Stimulated activated effector memory CD8-positive, alpha-beta T cell treated with anti-CD3 and anti-CD28 coated beads, Interleukin-12 subunit alpha, Interleukin-12 subunit beta, amount 100 ng/mL, for 72 hours (primary cell): ENCODE measurements around the gene GRB7.
A peak's percentile ranks its signal among the peaks of the same experiment; 100 is the strongest.

Source experiments
- ATAC-seq: fragments of 150-1000 bp; cut with Tn5 transposase; 2 replicates; pipeline ENCODE4 v1.10.0; 2021
- DNase-seq, 2 donors: peaks; one replicate each; pipeline ENCODE4 v3.0.0; 2021 to 2022; ENCODE audit warnings: low spot score in 2 of 2
- H3K27ac Mint-ChIP-seq: one replicate; pipeline ENCODE4 v1.8.0; 2022; ENCODE audit warnings: mild to moderate bottlenecking, mixed read lengths
- H3K36me3 Mint-ChIP-seq: one replicate; pipeline ENCODE4 v1.8.0; 2022; ENCODE audit warnings: mild to moderate bottlenecking, mixed read lengths
- H3K4me1 Mint-ChIP-seq: one replicate; pipeline ENCODE4 v1.8.0; 2022; ENCODE audit warnings: mixed read lengths
- H3K4me3 Mint-ChIP-seq: one replicate; pipeline ENCODE4 v1.8.0; 2022; ENCODE audit warnings: mild to moderate bottlenecking, mixed read lengths
- H3K9me3 Mint-ChIP-seq: one replicate; pipeline ENCODE4 v1.8.0; 2022; ENCODE audit warnings: mixed read lengths

Gene GRB7

DNA sequence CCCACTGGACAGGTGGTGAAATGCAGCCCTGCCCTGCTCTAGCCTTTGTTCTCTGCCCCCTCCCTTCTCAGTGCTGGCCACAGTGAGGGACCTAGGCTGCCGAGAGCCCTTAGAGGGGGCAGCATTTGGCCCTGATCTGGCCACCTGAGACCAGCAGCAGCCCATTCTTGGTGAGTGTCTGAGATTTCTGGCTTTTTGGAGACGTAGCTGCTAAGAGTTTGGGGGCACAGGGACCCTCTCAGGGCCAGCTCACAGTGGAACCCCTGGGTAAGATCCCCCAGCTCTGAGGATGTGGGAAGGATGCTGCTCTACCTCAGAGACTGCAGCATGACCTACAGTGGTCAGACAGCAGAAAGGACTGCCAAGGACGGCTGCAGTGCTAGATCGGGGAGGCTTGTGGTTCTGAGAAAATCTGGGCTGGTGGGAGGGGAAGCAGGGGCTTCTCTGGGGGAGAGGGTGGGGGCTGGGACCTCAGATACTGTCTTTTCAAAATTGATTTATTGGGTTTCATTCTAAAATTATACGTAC is 13.3 kb downstream of the GRB7 start:
- DNase-seq (no peak), ATAC-seq (no peak)
- Mint-ChIP-seq H3K9me3 (no peaks in the 10 kb centered on the region), H3K4me1 (peaks cover 40% of the 10 kb centered on the region), H3K36me3 (peaks cover 21% of the 10 kb centered on the region), H3K27ac (peak overlapping the region; percentile 90), H3K4me3 (no peak overlapping the region)

- Mint-ChIP-seq H3K4me3 (no peak overlapping the region), H3K36me3 (peaks cover 27% of the 10 kb centered on the region), H3K4me1 (peaks cover 45% of the 10 kb centered on the region), H3K27ac (peak overlapping the region; percentile 90), H3K9me3 (no peaks in the 10 kb centered on the region)
- no peak for ATAC-seq
- no peak for DNase-seq
Observed at GRCh38 chr17:39751637-39752036, 13.9 kb downstream of the GRB7 start.

DNA sequence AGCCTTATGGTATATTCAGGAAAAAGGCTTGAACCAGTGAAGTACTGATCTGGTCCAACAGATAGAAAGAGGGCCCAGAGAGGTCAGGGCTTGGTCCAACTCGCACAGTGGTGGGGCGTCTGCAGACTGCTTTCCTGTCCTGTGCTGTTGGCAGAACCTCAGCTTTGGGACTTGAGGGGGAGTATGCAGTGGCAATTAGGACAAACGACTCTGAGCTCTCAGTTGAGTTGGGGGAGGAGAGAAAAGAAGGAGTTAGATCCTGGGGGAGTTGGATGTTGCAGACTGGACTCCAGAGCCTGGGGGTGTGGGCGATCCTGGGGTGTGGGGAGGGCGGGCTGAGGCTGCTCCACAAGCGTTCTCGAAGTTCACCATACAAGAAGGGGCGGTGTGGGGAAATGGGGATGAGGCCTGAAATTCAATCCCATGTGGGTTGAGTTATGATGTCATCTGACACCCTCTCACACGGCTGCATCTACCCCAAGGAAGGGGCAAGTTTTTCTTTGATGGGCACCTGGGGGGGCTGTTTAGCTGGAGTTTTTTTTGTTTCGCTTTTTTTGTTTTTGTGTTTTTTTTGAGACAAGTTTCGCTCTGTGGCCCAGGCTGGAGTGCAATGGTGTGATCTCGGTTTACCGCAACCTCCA is 14.6 kb downstream of the GRB7 start:
- H3K9me3 Mint-ChIP-seq, result no peaks in the 10 kb centered on the region
- peak overlapping the region; percentile 71 for H3K4me3 Mint-ChIP-seq
- ATAC-seq, result no peak
- H3K36me3 Mint-ChIP-seq, result peaks cover 34% of the 10 kb centered on the region
- no peak for DNase-seq
- peak overlapping the region; percentile 90 for H3K27ac Mint-ChIP-seq
- H3K4me1 Mint-ChIP-seq, result peaks cover 51% of the 10 kb centered on the region

- DNase-seq (peak in 1 of 2 donors; percentile 66), ATAC-seq (peak; percentile 38)
- Mint-ChIP-seq H3K27ac (peak overlapping the region; percentile 90), H3K9me3 (no peaks in the 10 kb centered on the region), H3K4me1 (peaks cover 64% of the 10 kb centered on the region), H3K36me3 (peaks cover 47% of the 10 kb centered on the region), H3K4me3 (peak overlapping the region; percentile 71)
Observed at GRCh38 chr17:39753514-39754160, 15.9 kb downstream of the GRB7 start.

DNA sequence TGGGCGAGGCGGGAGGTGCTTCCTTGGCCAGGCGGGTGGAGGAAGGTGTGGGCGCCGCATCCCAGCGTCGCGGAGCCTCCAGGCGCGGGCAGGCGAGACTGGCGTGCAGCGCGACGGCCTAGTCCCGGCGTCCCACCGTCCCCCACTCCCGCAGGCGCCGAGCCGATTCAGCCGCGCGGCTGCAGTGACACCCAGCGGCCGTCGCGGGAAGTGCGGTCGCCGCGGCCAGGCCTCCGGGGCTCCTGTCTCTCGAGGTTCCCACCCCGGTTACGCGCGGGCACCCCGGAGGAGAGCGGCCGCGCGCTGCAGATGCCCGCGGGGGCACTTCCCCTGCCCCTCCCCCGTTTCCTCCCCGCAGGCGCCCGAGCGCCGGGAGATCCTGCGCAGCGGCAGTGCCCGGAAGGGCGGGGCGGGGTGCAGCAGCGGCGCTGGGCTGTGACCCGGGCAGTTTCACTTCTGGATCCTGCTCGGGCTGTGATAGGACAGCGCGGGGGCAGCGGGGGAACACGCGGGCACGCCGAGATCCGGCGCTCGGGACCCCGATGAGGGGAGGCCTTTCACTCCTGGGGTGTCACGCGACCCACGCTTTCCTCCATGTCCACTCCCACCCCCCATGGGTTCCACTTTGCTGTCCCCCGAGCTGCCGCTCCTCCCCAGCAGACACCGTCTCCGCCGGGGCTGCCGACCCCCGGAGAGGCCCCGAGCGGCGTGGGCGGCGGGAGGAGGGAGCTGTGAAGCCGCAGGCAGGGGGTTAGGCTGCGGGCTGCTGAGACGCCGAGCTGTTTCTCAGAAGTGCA is 16.6 kb downstream of the GRB7 start:
- DNase-seq, result peak; percentile 98
- H3K36me3 Mint-ChIP-seq, result peaks cover 54% of the 10 kb centered on the region
- peak; percentile 83 for ATAC-seq
- peak overlapping the region; percentile 71 for H3K4me3 Mint-ChIP-seq
- H3K9me3 Mint-ChIP-seq, result no peaks in the 10 kb centered on the region
- peak overlapping the region; percentile 90 for H3K27ac Mint-ChIP-seq
- H3K4me1 Mint-ChIP-seq, result peaks cover 71% of the 10 kb centered on the region

DNA sequence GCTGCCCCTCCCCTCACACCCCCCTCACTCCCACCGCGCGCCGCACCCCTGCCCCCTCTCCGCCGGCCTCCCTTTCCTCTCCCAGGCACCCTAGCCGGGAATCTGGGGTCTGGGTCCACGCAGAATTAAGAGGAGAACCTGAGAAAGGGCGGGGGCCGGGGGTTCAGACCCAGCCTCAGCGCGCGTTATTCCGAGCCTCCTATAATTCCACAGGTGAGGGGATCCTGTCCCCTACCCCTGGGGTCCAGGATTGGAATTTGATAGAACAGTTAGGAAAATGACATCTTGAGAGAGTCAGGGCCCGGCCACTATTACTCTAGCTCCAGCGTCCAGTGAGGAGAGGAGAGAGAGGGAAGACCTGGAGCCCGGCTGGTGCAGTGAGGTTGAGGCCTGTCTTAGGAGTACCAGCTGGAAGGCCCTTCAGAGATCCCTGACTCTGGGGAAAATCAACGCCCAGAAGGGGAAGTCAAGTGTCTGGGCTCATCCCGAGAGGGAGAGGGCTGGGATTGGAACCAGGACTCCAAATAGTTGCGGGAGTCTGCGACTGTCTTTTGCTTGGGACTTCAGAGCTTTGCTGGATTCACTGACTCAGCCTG is 17.3 kb downstream of the GRB7 start:
- H3K9me3 Mint-ChIP-seq, result no peaks in the 10 kb centered on the region
- no peak for ATAC-seq

DNA sequence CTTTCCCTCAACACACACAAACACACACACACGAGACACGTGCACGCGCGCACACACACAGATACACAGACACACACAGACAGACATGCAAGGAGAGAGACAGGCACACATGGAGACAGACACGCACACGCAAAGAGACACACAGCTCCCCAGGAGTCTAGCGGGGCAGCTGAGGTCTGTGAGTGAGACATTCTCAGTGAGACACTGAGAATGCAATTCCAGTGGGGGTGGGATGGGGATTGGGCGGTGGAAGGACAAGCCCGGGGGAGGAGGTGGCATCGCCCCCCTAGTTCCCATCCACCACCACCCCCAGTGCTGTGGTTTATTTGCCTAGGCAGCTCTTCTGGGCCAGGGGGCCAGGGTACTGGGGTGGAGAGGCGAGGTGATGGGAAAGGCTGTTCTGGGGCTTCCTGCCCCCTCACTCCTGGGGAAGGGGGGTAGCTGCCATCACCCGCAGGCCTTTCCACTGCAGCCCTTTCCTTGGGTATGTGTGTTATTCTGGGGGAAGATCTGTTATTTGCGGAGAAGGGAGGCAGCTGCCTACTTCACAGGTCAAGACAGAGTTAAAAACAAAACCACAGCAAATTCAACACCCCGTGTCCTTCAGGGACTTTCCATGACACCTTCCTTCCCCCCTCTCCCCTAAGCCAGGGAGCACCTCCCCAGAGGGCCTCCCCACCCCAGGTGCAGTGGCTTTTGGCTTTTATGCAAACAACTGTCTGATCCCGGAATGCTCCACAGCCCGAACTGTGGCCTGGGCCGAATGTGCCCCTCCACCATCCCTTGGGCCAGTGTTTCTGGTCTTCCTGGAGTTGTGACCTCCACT is 18.0 kb downstream of the GRB7 start:
- Mint-ChIP-seq H3K27ac (peak overlapping the region; percentile 90), H3K36me3 (peaks cover 68% of the 10 kb centered on the region), H3K9me3 (no peaks in the 10 kb centered on the region), H3K4me3 (peak overlapping the region; percentile 71), H3K4me1 (peaks cover 82% of the 10 kb centered on the region)
- DNase-seq (peak in 1 of 2 donors; percentile 84), ATAC-seq (no peak)

More for the DNA sequence above, 17.3 kb downstream of the GRB7 start:
- peak overlapping the region; percentile 90 for H3K27ac Mint-ChIP-seq
- H3K36me3 Mint-ChIP-seq, result peaks cover 61% of the 10 kb centered on the region
- peak in 1 of 2 donors; percentile 76 for DNase-seq
- H3K4me1 Mint-ChIP-seq, result peaks cover 77% of the 10 kb centered on the region
- peak overlapping the region; percentile 71 for H3K4me3 Mint-ChIP-seq

- peak overlapping the region; percentile 90 for H3K27ac Mint-ChIP-seq
- H3K9me3 Mint-ChIP-seq, result no peaks in the 10 kb centered on the region
- H3K36me3 Mint-ChIP-seq, result peaks cover 76% of the 10 kb centered on the region
- H3K4me3 Mint-ChIP-seq, result peak overlapping the region; percentile 71
- ATAC-seq (no peak), DNase-seq (no peak)
- peaks cover 83% of the 10 kb centered on the region for H3K4me1 Mint-ChIP-seq
Observed at GRCh38 chr17:39756380-39757079, 18.8 kb downstream of the GRB7 start.

- Mint-ChIP-seq H3K27ac (peak overlapping the region; percentile 90), H3K9me3 (no peaks in the 10 kb centered on the region), H3K36me3 (peaks cover 83% of the 10 kb centered on the region), H3K4me3 (peak overlapping the region; percentile 71), H3K4me1 (peaks cover 83% of the 10 kb centered on the region)
- DNase-seq (no peak), ATAC-seq (no peak)
Observed at GRCh38 chr17:39757176-39757662, 19.5 kb downstream of the GRB7 start.

DNA sequence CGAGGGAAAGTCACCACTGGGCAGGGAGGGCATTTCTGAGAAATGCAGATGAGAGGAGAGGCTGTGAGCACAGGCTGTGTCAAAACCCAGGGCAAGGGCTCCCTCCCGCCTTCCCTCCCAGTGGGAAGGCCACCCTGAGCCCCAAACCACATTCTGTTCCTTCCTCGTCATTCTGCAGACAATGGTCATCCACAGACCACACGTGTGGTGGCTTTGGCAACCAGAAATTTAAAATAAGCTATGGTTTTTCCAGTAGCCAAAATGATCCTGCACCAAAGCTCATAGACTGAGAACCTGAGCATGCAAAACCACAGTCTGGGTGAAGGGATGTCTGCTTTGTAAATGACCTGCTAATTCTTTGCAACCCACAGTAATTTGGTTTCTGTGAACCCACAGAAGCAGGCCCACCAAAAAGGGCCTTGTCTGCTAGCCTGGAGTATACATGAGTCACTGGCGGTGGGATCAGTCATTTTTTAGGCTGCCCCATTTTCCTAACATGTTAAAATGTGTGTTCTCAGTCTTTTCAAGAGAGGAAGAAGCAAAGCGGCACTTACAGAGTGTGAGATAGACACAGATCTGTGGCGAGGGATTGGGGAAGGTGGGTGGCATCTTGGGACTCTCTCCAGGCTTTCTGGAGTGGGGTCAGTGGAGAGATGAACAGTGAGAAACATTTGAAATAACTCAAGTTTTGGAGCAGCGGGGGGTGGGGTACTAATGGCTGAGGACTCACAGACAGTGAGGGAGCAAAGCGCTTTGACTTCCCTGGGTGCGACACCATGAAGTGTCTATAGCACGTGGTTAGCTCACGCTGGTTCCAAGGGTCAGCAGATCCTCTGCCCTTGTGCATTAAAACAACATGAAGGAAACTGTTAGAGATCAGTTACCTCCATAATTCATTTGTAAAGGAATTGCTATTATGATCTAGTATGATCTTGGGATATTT is 20.5 kb downstream of the GRB7 start:
- H3K9me3 Mint-ChIP-seq, result no peaks in the 10 kb centered on the region
- H3K36me3 Mint-ChIP-seq, result peaks cover 92% of the 10 kb centered on the region
- peak overlapping the region; percentile 90 for H3K27ac Mint-ChIP-seq
- H3K4me1 Mint-ChIP-seq, result peaks cover 83% of the 10 kb centered on the region
- ATAC-seq (peak; percentile 66), DNase-seq (peak; percentile 59 to 92)
- peak overlapping the region; percentile 71 for H3K4me3 Mint-ChIP-seq

DNA sequence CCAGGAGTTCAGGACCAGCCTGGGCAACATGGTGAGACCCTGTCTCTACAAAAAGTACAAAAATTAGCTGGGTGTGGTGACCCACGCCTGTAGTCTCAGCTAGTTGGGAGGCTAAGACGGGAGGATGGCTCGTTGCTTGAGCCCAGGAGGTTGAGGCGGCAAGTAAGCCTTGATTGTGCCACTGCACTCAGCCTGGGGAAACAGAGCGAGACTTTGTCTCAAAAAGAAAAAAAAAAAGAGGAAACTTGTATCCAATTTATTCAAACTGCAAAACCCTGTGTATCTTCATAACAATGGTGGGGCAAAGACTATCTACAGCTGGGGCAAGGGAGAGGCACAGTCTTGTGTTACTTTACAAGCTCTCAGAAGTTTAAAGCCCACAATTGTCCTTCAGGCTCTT is 21.5 kb downstream of the GRB7 start:
- H3K36me3 Mint-ChIP-seq, result peaks cover 96% of the 10 kb centered on the region
- peaks cover 81% of the 10 kb centered on the region for H3K4me1 Mint-ChIP-seq
- ATAC-seq (no peak), DNase-seq (no peak)
- H3K4me3 Mint-ChIP-seq, result peak overlapping the region; percentile 71
- no peaks in the 10 kb centered on the region for H3K9me3 Mint-ChIP-seq
- H3K27ac Mint-ChIP-seq, result peak overlapping the region; percentile 90

DNA sequence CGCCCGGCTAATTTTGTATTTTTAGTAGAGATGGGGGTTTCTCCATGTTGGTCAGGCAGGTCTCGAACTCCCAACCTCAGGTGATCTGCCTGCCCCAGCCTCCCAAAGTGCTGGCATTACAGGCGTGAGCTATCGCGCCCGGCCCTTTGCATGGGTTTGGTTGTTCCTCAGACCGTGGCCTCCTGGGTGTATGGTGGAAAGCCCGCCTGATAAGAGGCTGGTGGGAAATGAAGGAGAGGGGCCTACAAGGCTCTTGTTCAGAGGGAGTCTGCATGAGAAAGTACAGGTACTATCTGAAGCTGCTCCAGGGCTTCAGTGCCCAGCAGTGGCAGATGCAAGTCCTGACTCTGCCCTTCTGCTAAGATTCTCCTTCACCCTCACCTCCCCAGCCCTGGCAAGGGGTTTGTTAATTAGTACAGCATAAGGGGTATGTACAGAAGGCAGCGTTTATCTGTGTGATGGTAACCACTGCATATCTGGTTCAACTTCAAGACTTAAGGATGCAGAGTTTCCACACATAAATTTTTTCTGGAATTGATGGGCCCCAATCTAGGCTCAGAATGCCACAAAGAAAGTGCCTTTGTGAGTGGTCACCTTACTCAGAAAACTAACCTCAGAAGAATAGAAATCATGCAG is 24.2 kb downstream of the GRB7 start:
- Mint-ChIP-seq H3K27ac (peak overlapping the region; percentile 84), H3K4me3 (peak overlapping the region; percentile 8)

More for the DNA sequence above, 24.2 kb downstream of the GRB7 start:
- ATAC-seq, result peak; percentile 42
- Mint-ChIP-seq H3K9me3 (no peaks in the 10 kb centered on the region), H3K36me3 (peaks cover 100% of the 10 kb centered on the region), H3K4me1 (peaks cover 84% of the 10 kb centered on the region)
- DNase-seq, result no peak
